ENCODE measurements around the gene RBPJ.

The RBPJ gene

DNA sequence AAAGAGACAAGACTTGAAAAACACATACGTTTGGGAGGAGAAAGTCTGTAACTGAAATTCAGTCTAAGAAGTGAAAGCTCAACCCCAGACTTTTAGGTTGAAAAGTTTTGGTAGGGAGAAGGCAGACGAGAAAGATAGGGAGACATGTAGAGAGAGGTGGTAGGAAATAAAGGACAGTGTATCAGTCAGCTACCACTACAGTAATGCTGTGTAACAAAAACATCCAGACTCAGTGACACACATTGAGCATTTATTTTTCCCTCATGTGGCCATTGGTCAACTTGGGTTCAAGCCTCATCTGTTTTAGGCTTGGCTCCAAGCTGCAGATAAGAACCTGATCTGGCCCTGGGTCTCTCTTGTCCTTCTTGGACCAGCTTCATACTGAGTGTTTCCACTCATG, 142.6 kb downstream of the RBPJ start:
- no peak for DNase-seq

DNA sequence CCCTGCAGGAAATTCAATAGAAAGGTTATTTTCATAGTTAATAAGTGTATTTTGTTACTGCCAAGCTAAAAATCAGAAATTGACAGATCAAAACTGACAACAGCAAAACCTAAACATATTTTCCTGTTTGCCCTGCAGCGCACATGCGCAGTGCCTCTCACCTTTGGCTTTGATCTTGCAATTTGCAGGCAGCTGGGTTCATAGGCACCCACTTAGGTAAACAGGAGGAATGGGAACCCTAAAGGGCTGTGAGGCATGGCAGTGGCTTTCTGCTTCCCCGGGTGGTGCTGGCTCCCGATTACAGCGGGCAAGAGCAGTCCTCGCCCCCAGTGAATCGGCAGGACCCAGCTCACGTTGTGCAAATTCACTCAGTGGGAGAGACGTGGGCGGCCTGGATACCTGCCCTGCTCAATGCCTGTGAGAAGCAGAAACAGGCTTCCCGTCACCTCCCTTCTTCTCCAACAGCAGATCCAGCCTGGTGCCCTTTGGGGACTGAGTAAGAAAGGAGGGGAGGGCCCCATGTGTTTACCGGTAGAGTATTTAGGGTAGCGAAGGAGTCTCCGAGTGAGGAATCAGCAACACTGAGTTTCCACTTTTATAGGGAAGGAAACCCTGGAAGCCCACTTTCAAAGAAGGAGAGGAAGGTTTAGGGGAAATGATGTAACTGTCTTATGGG, 143.7 kb downstream of the RBPJ start:
- DNase-seq: no peak

DNA sequence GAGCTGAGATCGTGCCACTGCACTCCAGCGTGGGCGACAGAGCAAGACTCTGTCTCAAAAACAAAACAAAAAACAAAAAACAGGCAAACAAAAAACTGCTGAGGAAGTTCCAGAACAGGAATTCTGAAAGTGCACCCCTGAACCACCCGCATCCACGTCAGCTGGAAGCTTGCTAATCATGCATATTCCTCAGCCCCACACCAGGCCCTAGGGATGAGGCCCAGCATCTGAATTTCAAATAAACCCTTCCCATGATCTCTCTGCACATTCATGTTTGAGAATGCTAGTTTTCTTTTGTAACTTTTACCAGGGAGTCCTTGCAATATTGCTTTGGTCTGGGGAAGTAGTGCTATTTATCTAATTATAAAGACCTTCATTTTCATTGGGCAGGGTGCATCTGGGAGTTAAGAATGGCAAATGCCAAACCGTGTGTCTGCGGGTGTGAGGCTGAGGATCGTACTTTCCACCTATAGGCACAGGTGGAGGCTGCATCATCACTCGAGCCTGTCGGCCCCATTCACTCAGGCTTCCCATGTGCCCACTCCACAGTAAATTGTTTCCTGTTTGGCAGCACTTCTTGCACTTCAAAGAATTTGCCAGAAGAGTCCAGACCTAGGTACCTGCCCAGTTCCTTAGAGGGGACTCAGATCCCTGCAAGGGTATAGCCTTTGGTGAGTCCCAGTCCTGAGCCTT, 145.9 kb downstream of the RBPJ start:
- DNase-seq: no peak

DNA sequence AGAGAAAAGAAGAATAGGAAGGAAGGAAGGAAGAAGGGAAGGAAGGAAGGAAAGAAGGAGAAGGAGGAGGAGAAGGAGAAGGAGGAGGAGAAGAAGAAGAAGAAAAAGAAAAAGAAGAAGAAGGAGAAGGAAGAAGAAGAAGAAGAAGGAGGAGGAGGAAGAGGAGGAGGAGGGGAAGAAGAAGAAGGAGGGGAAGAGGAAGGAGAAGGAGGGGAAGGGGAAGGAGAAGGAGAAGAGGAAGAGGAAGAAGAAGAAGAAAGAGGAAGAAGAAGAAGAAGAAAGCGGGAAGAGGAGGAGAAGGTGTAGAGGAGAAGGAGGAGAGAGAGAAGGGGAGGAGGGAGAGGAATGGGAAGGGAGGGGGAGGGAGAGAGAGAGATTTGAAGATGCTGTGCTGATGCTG, 146.9 kb downstream of the RBPJ start:
- DNase-seq: no peak

DNA sequence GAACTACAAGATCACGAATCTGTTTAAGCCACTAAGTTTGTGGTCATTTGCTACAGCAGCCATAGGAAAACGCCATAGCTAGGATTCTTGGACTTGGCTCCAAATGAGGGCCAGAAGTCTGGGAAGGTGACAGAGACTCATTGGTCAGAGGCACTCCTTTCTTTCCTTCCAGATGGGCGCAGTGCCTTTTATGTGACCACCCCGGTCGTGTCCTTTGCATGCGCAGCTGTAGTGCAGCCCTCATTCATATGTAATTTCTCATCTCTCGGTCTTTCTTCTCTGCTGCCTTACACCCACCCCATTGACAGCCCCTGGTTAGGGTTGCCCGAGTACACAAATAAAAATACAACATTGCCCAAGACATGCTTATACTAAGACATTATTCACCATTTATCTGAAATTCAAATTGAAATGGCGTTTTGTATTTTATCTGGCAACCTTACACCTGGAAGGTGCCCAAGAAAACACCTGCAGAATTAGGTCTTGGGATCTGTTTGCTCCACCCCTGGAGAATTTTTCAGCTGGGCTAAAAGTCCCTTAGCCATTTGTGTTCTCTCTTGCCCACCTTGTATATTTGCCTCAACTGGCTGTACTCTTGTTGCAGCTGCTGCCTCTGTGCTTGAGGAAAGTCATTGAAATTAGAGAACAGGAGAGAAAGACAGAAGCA, 147.6 kb downstream of the RBPJ start:
- DNase-seq: no peak

DNA sequence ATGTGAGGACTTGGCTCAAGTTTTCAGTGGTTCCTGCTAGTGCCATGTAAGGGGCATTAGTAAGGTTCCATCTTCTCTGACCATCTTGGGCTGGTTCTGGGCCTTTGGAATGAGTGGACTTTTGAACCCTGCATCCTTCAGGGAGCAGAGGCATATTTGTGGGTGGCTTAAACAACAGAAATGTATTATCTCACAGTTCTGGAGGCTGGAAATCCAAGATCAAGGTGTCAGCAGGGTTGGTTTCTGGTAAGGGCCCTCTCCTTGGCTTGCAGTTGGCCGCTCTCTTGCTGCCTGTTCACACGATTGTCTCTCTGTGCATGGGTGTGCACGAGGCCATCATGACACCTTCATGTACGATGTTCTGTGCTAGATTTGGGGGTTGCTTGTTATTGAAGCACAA, 148.2 kb downstream of the RBPJ start:
- no peak for DNase-seq

DNA sequence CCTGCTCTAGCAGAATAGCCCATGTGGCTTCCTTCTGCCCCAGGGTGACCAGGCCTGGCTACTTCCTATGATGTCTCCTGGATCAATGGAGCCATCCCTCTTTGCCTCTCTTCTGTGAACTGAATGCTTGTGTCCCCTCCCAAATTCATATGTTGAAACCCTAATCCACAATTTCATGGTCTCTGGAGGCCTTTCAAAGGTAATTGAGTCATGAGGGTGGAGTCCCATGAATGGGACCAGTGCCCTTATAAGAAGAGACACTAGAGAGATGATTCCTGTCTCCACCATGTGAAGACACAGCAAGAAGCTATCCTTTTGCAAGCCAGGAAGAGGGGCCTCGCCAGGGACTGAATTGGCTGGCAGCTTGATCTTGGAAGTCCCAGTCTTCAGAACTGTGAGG, 151.1 kb downstream of the RBPJ start:
- no peak for DNase-seq

DNA sequence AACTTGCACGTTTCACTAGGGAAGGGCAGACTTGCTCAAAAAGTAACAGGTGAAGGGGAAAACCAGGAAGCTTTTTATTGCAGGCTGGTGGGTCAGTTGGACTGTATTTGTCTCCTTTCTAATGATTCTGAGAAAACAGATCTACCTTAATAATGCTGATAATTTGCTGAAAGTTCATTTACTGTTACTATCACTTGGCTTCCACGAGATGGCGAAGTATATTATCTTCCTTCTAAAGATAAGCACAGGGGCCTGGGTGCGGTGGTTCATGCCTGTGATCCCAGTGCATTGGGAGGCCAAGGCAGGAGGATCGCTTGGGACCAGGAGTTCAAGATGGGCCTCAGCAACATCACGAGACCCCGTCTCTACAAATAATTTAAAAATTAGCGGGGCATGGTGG, 153.1 kb downstream of the RBPJ start:
- no peak for DNase-seq

DNA sequence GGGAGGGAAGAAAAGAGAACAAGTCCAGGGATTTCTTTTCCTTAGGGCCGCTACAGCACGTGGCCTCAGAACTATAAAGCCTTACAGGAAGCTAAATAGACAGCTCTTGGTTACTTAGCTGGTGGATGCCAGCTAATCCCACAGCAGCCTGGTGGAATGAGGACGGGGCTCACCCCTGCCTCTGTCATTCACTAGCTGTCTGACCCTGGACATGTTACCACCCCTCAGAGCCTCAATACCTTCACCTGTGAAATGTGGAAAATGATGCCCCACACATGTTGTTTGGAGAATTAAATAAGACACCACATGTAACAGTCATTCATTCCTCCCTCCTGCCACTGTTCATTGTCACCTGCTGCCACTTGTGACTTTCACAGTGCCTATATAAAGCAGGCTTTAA, 153.7 kb downstream of the RBPJ start:
- DNase-seq: no peak

DNA sequence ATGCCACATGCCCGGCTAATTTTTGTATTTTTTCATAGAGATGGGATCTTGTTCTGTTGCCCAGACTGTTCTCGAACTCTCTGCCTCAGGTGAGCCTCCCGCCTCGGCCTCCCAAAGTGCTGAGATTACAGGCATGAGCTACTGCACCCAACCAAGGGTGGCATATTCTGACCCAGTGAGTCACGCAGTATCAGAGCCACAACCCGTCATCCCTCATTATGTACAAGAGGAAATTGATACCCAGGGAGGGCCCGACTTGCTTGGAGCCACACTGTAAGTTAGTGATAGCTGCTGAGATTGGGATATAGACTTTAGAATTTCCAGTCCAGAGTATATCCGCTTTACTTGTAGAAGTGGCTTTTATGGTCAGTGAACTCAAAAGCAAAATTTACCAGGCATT, 154.9 kb downstream of the RBPJ start:
- DNase-seq: no peak

DNA sequence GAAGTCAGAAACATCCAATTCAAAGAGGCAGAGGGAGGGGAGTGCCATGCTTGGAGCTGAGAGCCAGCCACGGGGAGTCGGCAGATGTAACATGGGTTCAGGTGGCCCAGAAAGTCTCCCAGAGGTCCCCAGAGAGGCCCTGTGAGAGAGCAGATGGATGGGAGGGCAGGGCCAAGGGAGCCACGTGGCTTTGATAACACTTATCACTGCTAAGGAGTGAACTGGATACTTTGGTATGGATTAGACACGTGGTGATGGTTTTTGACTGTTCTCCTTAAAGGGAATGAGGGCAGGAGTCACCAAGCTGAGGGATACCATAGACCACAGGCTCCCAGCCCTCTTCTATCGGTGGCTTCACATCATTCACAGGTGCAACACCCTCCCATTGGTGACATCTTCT, 155.7 kb downstream of the RBPJ start:
- no peak for DNase-seq

DNA sequence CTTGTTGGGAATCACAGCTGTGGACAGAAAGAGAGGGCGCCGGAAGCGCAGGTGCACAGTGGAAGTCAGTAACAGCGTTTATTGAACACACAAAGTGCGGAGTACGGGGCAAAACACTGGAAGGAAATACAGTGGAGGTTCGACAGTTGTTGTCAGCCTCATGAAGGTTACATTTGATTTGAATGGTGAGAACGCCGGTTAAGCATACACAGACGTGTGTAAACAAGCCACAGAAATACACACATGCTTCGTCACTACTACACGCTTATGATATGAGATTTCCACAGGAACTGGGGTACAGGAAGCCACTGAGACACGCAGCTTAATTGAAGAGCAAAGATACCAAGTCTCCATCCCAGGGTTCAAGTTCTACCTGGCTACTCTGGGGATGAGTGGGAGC, 157.5 kb downstream of the RBPJ start:
- DNase-seq: no peak

DNA sequence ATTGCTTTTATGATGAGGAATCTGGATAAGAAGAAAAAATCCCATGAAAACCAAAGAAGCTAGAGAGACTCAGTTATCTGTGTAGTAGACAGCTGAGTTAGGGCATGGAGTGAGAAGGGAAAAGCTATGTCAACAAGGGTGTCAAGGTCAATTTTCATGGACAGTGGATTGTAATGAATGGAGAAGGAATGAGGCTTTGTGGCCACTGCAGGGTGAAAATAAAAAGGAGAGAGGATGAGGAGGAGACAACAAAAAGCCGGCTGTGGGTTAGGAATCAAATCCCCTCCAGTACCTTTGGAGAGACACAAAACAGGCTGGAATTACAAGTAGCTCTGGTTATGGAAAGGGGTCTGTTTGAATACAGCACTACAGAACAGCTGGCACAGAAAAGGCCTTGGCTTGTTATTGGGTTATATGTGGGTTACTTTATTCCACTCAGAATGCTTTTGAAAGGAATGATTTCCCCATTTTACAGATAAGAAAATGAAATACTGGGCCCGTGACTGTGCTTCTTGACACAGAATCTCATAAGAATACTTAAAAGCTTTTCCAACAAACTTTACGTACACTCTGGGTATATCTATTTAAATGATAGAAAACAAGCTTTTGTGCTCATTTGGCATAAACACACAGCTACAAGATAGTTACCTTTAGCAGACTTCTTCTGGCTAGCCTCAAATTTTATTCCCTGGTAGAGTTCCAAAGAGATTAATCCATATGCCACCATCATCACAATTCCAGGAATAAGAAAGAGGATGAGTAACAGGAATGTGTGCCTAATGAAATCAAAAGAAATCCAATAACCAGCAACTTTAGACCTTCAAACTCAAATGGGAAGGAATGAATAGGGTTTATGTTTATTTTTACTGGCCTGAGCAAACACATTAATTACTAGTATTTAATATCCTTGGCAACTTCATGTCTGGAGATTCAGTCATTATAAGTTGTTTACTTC, 162.0 kb downstream of the RBPJ start:
- DNase-seq: no peak

DNA sequence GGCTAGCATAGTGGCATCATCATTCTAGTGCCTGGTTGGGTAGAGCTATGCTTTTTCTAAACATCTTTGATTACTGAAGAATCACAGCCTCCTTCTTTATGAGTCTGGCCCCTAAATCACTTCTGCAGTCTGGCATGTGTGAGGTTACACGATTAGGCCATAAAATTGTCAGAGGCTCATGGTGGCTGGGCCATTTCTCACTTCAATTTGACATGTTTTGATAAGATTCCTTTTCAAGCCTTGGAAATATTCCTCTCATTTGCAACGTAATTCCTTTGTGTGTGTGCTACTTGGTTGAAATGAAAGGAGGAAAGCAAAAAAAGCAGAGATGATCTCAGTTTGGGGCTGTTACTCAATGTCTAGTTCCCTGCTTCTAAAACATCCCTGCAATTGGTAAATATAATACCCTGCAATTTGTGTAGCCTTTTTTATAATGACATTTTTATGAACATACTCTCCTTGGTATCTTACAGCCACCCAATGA, 163.3 kb downstream of the RBPJ start:
- DNase-seq: no peak

DNA sequence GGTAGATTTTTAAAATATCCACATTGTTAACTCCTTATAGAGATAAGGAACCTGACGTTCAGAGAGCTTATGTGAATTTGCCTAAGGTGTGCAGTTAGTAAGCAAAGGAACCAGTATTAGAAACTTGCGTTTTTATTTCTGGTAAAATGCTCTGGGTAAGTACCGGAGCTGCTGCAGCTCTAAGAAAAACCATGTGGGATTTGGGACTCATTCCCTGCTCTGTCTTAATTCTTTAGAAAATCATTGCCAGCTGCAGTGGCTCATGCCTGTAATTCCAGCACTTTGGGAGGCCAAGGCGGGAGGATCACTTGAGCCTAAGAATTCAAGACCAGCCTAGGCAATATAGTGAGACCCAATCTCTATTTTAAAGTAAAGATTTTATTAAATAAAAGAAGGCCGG, 163.7 kb downstream of the RBPJ start:
- DNase-seq: no peak
